ENCODE results near the gene BORCS5.

DNA sequence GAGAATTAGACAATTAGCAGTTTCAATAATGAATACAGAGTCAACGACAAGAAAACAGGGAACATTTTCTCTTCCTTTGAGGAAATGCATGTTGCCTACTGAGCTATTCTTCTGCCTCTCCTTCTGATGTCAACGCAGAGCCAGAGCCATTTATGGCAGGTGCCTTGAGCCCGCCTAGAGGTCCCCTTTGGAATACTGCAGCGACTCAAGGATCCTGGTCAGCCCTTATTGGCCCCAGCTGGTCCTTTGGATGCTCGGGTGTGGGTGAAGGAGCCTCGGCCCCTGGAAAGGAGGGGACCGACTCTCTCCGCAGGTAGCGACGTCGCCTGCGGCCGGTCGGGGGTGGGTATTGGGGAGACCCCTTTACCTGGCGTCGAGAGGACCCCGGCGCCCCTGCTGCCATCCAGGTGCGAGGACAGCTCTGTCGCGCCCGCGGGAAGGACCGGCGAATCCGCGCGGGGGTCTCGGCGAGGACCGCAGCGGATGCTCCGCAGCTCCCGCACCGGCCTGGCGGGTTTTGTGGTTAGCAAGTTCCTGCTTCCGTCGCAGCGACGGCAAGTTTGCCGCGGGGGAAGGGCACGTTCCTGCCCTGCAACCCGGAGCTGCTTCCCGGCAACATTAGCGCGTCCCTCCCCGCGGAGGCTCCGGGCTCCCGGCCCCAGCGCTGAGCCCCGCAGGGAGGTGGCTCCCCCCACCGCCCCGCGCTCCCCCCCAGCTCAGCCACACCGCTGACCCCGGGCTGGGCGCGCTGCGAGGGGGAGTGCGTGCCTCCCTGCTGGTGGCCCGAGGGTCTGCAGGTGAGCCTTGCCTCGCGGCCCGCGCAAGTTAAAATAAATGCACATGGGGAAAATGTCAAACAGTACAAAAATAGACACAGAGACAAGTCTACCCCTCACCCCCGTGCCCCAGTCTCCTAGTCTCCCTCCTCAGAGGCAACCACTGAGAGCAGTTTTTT is 6.9 kb upstream of the BORCS5 start, which contains the start of gene MANSC1:
- TF ChIP-seq, protein P1, sequence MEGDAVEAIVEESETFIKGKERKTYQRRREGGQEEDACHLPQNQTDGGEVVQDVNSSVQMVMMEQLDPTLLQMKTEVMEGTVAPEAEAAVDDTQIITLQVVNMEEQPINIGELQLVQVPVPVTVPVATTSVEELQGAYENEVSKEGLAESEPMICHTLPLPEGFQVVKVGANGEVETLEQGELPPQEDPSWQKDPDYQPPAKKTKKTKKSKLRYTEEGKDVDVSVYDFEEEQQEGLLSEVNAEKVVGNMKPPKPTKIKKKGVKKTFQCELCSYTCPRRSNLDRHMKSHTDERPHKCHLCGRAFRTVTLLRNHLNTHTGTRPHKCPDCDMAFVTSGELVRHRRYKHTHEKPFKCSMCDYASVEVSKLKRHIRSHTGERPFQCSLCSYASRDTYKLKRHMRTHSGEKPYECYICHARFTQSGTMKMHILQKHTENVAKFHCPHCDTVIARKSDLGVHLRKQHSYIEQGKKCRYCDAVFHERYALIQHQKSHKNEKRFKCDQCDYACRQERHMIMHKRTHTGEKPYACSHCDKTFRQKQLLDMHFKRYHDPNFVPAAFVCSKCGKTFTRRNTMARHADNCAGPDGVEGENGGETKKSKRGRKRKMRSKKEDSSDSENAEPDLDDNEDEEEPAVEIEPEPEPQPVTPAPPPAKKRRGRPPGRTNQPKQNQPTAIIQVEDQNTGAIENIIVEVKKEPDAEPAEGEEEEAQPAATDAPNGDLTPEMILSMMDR (IDR thresholded peaks at IDR 0.05), result peak; percentile 54
- TF ChIP-seq EZH2phosphoT487 (IDR thresholded peaks at IDR 0.05) (no peak), EZH2 (IDR thresholded peaks at IDR 0.05) (no peak)

Data from neural progenitor cell (in vitro differentiated cells).